Spleen (tissue), 11 donors: Measurements from ENCODE around the gene C1orf159. TPM values are rescaled to one million over a fixed set of nuclear protein-coding genes. Genes with fewer than 3 reads are reported as not detected.

ENCODE experiments used
- DNase-seq: peaks from one replicate; pipeline ENCODE4 v3.0.0-alpha.2; 2020
- H3K27ac ChIP-seq, 8 donors: fragments of 200-600 bp; sonication (generic) in 7 of 8; 1 replicate in 4 of 8; 2 replicates in 4 of 8; pipeline versions ENCODE4 v1.5.0 to v1.8.0; 2016 to 2021; ENCODE audit warnings: inconsistent platforms in 4 of 8, mild to moderate bottlenecking in 4 of 8, moderate library complexity in 1 of 8
- H3K27me3 ChIP-seq, 7 donors: fragments of 200-600 bp; sonication (generic) in 6 of 7; replicated peaks in 1 of 7; 1 replicate in 4 of 7; 2 replicates in 3 of 7; pipeline versions ENCODE4 v1.5.0 to v1.8.0; 2016 to 2021; ENCODE audit warnings: inconsistent platforms in 3 of 7, mild to moderate bottlenecking in 1 of 7
- H3K36me3 ChIP-seq, 6 donors: fragments of 200-600 bp; sonication (generic) in 5 of 6; 1 replicate in 4 of 6; 2 replicates in 2 of 6; pipeline versions ENCODE4 v1.5.0 to v1.8.0; 2016 to 2021; ENCODE audit warnings: inconsistent platforms in 2 of 6
- H3K4me1 ChIP-seq, 6 donors: fragments of 200-600 bp; sonication (generic) in 5 of 6; 1 replicate in 3 of 6; 2 replicates in 3 of 6; pipeline versions ENCODE4 v1.5.0 to v1.8.0; 2016 to 2021; ENCODE audit warnings: inconsistent platforms in 3 of 6
- H3K4me3 ChIP-seq, 8 donors: fragments of 200-600 bp; sonication (generic) in 7 of 8; 1 replicate in 4 of 8; 2 replicates in 4 of 8; pipeline versions ENCODE4 v1.5.0 to v1.8.0; 2016 to 2021; ENCODE audit warnings: inconsistent platforms in 4 of 8, mild to moderate bottlenecking in 4 of 8, moderate library complexity in 2 of 8
- H3K9me3 ChIP-seq, 8 donors: fragments of 200-600 bp; sonication (generic) in 7 of 8; 1 replicate in 4 of 8; 2 replicates in 4 of 8; pipeline versions ENCODE4 v1.5.0 to v1.8.0; 2016 to 2021; ENCODE audit warnings: inconsistent platforms in 4 of 8
- POLR2A ChIP-seq, 3 donors: fragments of 450-650 bp; IDR thresholded peaks; one replicate each; pipeline ENCODE4 v1.5.1; 2017; ENCODE audit warnings: antibody characterized with exemption in 3 of 3, mild to moderate bottlenecking in 1 of 3
- POLR2AphosphoS5 ChIP-seq, 3 donors: sonication (generic); formaldehyde crosslinking; IDR thresholded peaks; one replicate each; pipeline ENCODE4 v1.5.1; 2017; ENCODE audit warnings: antibody characterized with exemption in 3 of 3
- WGBS, 5 donors: extraction: QIAGEN DNeasy Blood & Tissue Kit in 3 of 5; methylation state at CpG; one replicate each; pipeline versions ENCODE4 v1.1.5 to v1.1.7; 2013 to 2018; 5-methylcytosine and 5-hydroxymethylcytosine counted together
- intact Hi-C: fragments of 100-400 bp; cut with DNase I; formaldehyde crosslinking; loops from one replicate; pipeline ENCODE4 v1.15.0; 2023; ENCODE audit warnings: low total_unique reads
- polyA plus RNA-seq, 3 donors: library from polyadenylated mRNA; stranded (reverse); fragments of 200-250 nt; gene quantifications; one replicate each; pipeline ENCODE4 v1.2.1, GENCODE V29; 2013
- total RNA-seq, 7 donors: library from RNA; depleted of rRNA in 3 of 7; stranded (reverse); fragments of >200 nt in 3 of 7; fragmentation: NEBNext Ultra II Directional in 4 of 7; extraction: Animal tissue kit (Norgen Biotek cat#: 25700) in 4 of 7; gene quantifications; one replicate each; pipeline versions ENCODE4 v1.1.0 to v1.2.1, GENCODE V29; 2016 to 2021
- TF ChIP-seq, protein P1 (sequence below), 11 experiments: fragments of 200-600 bp in 7 of 11; fragments of 450-650 bp in 4 of 11; sonication (generic) in 4 of 11; IDR thresholded peaks in 8 of 11; conservative IDR thresholded peaks in 3 of 11; 1 replicate in 7 of 11; 2 replicates in 4 of 11; pipeline versions ENCODE4 v1.4.0 to v1.8.0; 2016 to 2021; ENCODE audit warnings: antibody characterized with exemption in 11 of 11, inconsistent platforms in 4 of 11, mild to moderate bottlenecking in 1 of 11
- donor health status: healthy with polysubstance abuse.
- donor health status: DM: no; HTN: no; CAD: no; lungs with moderate emphysema.
- donor health status: DM: no; HTN: no; CAD: no.
- donor health status: Bipolar disorder and iron deficiency.
- donor health status: healthy.
- donor health status: DM: no; HTN: no; CAD: no.
- donor health status: DM: yes; HTN: yes; CAD: no.

Gene C1orf159
- total and polyA plus RNA-seq, 10 donors, result 8.5 to 25.7 (median 18.8) TPM

DNA sequence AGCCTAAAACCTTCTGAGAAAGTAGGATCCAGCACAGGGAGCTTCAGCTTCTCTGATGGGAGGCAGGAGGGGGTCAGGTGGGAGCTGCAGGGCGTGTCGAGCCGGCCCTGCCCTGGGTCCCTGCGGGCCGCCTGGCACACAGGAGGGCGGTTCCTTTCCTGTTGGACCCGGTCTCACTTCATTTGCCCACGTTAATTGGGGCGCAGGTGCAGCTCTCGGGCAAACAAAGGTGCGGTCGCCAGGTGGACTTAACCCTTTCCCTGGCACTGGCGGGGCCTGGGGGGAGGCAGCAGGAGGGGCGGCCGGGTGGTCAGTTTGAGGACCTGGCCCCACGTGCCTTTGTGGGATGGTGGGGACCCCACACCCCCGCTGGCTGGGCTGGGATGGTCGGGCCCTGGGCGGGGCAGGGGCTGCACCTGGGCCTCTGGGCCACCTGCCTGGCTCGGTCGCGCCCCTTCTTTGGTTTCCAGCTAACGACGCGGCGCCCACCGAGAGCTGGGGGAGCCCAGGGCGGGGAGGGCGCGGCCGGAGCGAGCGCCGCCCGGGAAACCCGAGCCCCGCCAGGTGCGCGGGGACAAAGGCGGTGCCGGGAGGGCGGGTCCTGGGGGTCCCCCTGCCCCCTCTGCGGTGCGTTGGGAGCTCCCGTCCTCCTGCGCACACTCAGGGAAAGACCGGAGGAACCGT, 20.8 kb upstream of the C1orf159 start:
- Histone ChIP-seq H3K9me3 (no peaks in the 10 kb centered on the region), H3K27me3 (peaks cover 0 to 34% (median 16%) of the 10 kb centered on the region in 7 donors), H3K4me3 (peak overlapping the region; percentile 6 to 68 (median 26)), H3K36me3 (no peaks in the 10 kb centered on the region), H3K27ac (peak overlapping the region in 7 of 8 donors; percentile 13 to 90 (median 77)), H3K4me1 (peaks cover 0 to 44% (median 19%) of the 10 kb centered on the region in 6 donors)
- no peak for TF ChIP-seq POLR2A (IDR thresholded peaks at IDR 0.05)
- peak; percentile 53 to 70 (median 67) for TF ChIP-seq POLR2AphosphoS5 (IDR thresholded peaks at IDR 0.05)
- TF ChIP-seq, protein P1, sequence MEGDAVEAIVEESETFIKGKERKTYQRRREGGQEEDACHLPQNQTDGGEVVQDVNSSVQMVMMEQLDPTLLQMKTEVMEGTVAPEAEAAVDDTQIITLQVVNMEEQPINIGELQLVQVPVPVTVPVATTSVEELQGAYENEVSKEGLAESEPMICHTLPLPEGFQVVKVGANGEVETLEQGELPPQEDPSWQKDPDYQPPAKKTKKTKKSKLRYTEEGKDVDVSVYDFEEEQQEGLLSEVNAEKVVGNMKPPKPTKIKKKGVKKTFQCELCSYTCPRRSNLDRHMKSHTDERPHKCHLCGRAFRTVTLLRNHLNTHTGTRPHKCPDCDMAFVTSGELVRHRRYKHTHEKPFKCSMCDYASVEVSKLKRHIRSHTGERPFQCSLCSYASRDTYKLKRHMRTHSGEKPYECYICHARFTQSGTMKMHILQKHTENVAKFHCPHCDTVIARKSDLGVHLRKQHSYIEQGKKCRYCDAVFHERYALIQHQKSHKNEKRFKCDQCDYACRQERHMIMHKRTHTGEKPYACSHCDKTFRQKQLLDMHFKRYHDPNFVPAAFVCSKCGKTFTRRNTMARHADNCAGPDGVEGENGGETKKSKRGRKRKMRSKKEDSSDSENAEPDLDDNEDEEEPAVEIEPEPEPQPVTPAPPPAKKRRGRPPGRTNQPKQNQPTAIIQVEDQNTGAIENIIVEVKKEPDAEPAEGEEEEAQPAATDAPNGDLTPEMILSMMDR (IDR thresholded peaks at IDR 0.05 in 8 of 11, conservative IDR thresholded peaks at IDR 0.05 in 3 of 11), result no peak
- 11 to 23% (median 16%) methylated on average over 7 to 48 of the region's 48 CpGs for WGBS, 5 donors
- peak; percentile 87 for DNase-seq
- intact Hi-C loops, result no loop called here

DNA sequence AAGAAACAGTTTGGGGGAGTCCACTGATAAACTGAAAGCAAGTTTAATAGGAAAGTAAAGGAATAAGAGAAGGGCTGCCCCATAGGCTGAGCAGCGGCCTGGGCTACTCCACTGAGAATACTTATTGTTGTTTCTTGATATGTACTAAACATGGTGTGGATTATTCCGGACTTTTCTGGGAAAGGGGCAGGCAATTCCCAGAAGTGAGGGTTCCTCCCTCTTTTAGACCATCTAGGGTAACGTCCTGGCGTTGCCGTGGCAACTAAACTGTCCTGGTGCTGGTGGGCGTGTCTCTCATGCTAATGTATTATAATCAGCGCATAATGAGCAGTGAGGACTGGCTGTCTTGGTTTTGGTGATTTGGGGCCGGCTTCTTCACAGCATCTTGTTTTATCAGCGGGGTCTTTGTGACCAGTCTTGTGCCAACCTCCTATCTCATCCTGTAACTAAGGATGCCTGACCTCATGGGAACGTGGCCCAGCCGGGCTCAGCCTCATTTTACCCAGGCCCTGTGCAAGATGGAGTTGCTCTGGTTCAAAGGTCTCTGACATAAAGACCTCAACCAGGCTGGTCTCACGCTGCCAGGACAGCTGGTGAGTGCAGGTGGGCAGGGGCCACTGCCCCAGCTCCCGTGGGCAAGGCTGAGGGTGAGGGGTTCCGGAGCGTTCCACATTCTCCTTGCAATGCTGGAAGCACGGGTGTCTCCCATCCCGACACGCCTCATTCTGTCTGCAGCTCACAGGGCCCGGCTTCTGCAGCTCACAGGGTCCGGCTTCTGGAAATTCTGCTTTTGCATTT, 19.6 kb upstream of the C1orf159 start:
- 81 to 90% (median 89%) methylated on average over 18 to 20 of the region's 20 CpGs for WGBS, 5 donors
- TF ChIP-seq, protein P1 (IDR thresholded peaks at IDR 0.05 in 8 of 11, conservative IDR thresholded peaks at IDR 0.05 in 3 of 11), result no peak
- no peak for TF ChIP-seq POLR2A (IDR thresholded peaks at IDR 0.05)
- no peak for TF ChIP-seq POLR2AphosphoS5 (IDR thresholded peaks at IDR 0.05)
- intact Hi-C loops, result no loop called here
- Histone ChIP-seq H3K27me3 (peaks cover 0 to 28% (median 16%) of the 10 kb centered on the region in 7 donors), H3K36me3 (no peaks in the 10 kb centered on the region), H3K4me3 (no peak overlapping the region), H3K4me1 (peaks cover 0 to 44% (median 19%) of the 10 kb centered on the region in 6 donors), H3K27ac (peak overlapping the region in 4 of 8 donors; percentile 77 to 90 (median 78)), H3K9me3 (no peaks in the 10 kb centered on the region)
- no peak for DNase-seq

GRCh38 chr1:1134300-1134970, 18.5 kb upstream of the C1orf159 start:
- H3K9me3 ChIP-seq, result no peaks in the 10 kb centered on the region
- TF ChIP-seq, protein P1 (IDR thresholded peaks at IDR 0.05 in 8 of 11, conservative IDR thresholded peaks at IDR 0.05 in 3 of 11), result no peak
- TF ChIP-seq POLR2AphosphoS5 (IDR thresholded peaks at IDR 0.05), result no peak
- TF ChIP-seq POLR2A (IDR thresholded peaks at IDR 0.05), result no peak
- H3K4me3 ChIP-seq, result no peak overlapping the region
- no peaks in the 10 kb centered on the region for H3K36me3 ChIP-seq
- peaks cover 0 to 26% (median 16%) of the 10 kb centered on the region in 7 donors for H3K27me3 ChIP-seq
- 74 to 91% (median 89%) methylated on average over 11 to 28 of the region's 28 CpGs for WGBS, 5 donors
- peaks cover 0 to 44% (median 19%) of the 10 kb centered on the region in 6 donors for H3K4me1 ChIP-seq
- DNase-seq, result no peak
- peak overlapping the region in 3 of 8 donors; percentile 16 to 90 (median 18) for H3K27ac ChIP-seq
- intact Hi-C loops, result no loop called here
